Lower lobe of right lung (tissue), 2 donors: ENCODE data around the gene RNU1-2. TPM values are rescaled to one million over a fixed set of nuclear protein-coding genes. Genes with fewer than 3 reads are reported as not detected.
"Not testable (repeated sequence)": the region's sequence is repeated elsewhere in the genome, so short reads cannot be mapped to it uniquely, and the experiment has no call there.

Experiments used
- ATAC-seq, 2 donors: fragments of 200-7000 bp; cut with Tn5 transposase; one replicate each; pipeline ENCODE4 v1.9.1; 2020 to 2022; ENCODE audit warnings: mild to moderate bottlenecking in 2 of 2, moderate library complexity in 2 of 2
- DNase-seq: peaks from one replicate; pipeline ENCODE4 v3.0.0-alpha.2; 2020
- H3K27ac ChIP-seq: fragments of 200-600 bp; one replicate; pipeline ENCODE4 v1.8.0; 2022
- H3K27me3 ChIP-seq: fragments of 200-600 bp; one replicate; pipeline ENCODE4 v1.8.0; 2022; ENCODE audit warnings: low read depth
- H3K36me3 ChIP-seq: fragments of 200-600 bp; one replicate; pipeline ENCODE4 v1.8.0; 2022; ENCODE audit warnings: mild to moderate bottlenecking
- H3K4me1 ChIP-seq: fragments of 200-600 bp; one replicate; pipeline ENCODE4 v1.8.0; 2022
- H3K4me3 ChIP-seq: fragments of 200-600 bp; one replicate; pipeline ENCODE4 v1.8.0; 2022; ENCODE audit warnings: mild to moderate bottlenecking
- H3K9me3 ChIP-seq: fragments of 200-600 bp; one replicate; pipeline ENCODE4 v1.8.0; 2022
- CTCF ChIP-seq: fragments of 200-600 bp; IDR thresholded peaks from one replicate; pipeline ENCODE4 v1.8.0; 2022; ENCODE audit warnings: antibody characterized with exemption, mild to moderate bottlenecking
- intact Hi-C: fragments of 100-400 bp; cut with DNase I; formaldehyde crosslinking; loops from one replicate; pipeline ENCODE4 v1.11.0; 2022
- total RNA-seq: library from RNA; stranded (reverse); fragmentation: NEBNext Ultra II Directional; extraction: Animal tissue kit (Norgen Biotek cat#: 25700); gene quantifications from one replicate; pipeline ENCODE4 v1.2.1, GENCODE V29; 2021
- donor health status: DM: no; HTN: yes; CAD: no; lungs with severe emphysema.

Gene RNU1-2
- total RNA-seq, 1 donor from 2014 or later = 6,803 TPM

- Histone ChIP-seq H3K9me3 (peaks cover 4% of the 10 kb centered on the region), H3K4me3 (no peak overlapping the region), H3K36me3 (no peaks in the 10 kb centered on the region), H3K27ac (no peak overlapping the region), H3K27me3 (no peaks in the 10 kb centered on the region), H3K4me1 (no peaks in the 10 kb centered on the region)
- DNase-seq (no peak), ATAC-seq (no peak)
- intact Hi-C loops = no loop called here
- TF ChIP-seq CTCF = no peak
Measured at GRCh38 chr1:16906873-16907272, 11.1 kb downstream of the RNU1-2 start.

- peaks cover 4% of the 10 kb centered on the region for H3K9me3 ChIP-seq
- intact Hi-C loops = no loop called here
- H3K4me3 ChIP-seq = no peak overlapping the region
- no peak for DNase-seq
- no peak overlapping the region for H3K27ac ChIP-seq
- peaks cover 2% of the 10 kb centered on the region for H3K4me1 ChIP-seq
- no peak for ATAC-seq
- no peaks in the 10 kb centered on the region for H3K36me3 ChIP-seq
- no peak for TF ChIP-seq CTCF
- H3K27me3 ChIP-seq = no peaks in the 10 kb centered on the region
Measured at GRCh38 chr1:16907870-16908758, 12.3 kb downstream of the RNU1-2 start.

- intact Hi-C loops, DNase-seq, ATAC-seq, H3K36me3 ChIP-seq, H3K27me3 ChIP-seq, H3K4me3 ChIP-seq, H3K9me3 ChIP-seq, H3K27ac ChIP-seq: not testable (repeated sequence)
- H3K4me1 ChIP-seq = peaks cover 17% of the 10 kb centered on the region
Measured at GRCh38 chr1:16911851-16912721, 16.3 kb downstream of the RNU1-2 start.

- H3K27ac ChIP-seq, ATAC-seq, H3K4me3 ChIP-seq: not testable (repeated sequence)
Measured at GRCh38 chr1:16912742-16913141, 17.0 kb downstream of the RNU1-2 start.

GRCh38 chr1:16913181-16913832 lies 17.5 kb downstream of the RNU1-2 start:
- intact Hi-C loops = no loop called here
- ATAC-seq = no peak
- Histone ChIP-seq H3K27me3 (no peaks in the 10 kb centered on the region), H3K9me3 (no peaks in the 10 kb centered on the region), H3K4me3 (peak overlapping the region; percentile 78), H3K27ac (peak overlapping the region; percentile 62), H3K4me1 (peaks cover 17% of the 10 kb centered on the region), H3K36me3 (no peaks in the 10 kb centered on the region)
- no peak for DNase-seq
- TF ChIP-seq CTCF = no peak

More at GRCh38 chr1:16912742-16913141, 17.0 kb downstream of the RNU1-2 start:
- H3K27me3 ChIP-seq, DNase-seq, H3K9me3 ChIP-seq, intact Hi-C loops, H3K36me3 ChIP-seq: not testable (repeated sequence)
- peaks cover 17% of the 10 kb centered on the region for H3K4me1 ChIP-seq
